Measurements from ENCODE around the gene SUGCT. TPM values are rescaled to one million over a fixed set of nuclear protein-coding genes. Genes with fewer than 3 reads are reported as not detected.

SUGCT gene
- total and polyA plus RNA-seq, 9 of the 15 experiments (the other 6 are each of a cell fraction or from before 2014, with no cell fraction given): 0.58 to 2.5 (median 1.4) TPM

GRCh38 chr7:40644454-40645188 lies 509.8 kb downstream of the SUGCT start (continued):
- TF ChIP-seq POLR3A (IDR thresholded peaks at IDR 0.05; ENCODE audit: borderline replicate concordance, extremely low read depth, insufficient read depth, insufficient read length): no peak

- no peaks in the 10 kb centered on the region for H3K27me3 ChIP-seq (ENCODE audit: control insufficient read depth in 2 of 2, insufficient read depth in 2 of 2, low read length in 2 of 2)
- WGBS (ENCODE audit: insufficient coverage, low coverage, missing lambda C conversion rate): 2% methylated on average over 4 of the region's 4 CpGs
- intact Hi-C loops (cut with micrococcal nuclease) (no loop called here), in situ Hi-C loops (cut with MboI) (no loop called here)
- H3K4me1 ChIP-seq (replicated peaks in 1 of 2; ENCODE audit: control insufficient read depth in 2 of 2, insufficient read depth in 2 of 2, low read length in 2 of 2): no peaks in the 10 kb centered on the region
- ChIA-PET CTCF (ENCODE audit: low intra/inter-chr PET ratio) (no interaction called here), POLR2A (no interaction called here)
- no peaks in the 10 kb centered on the region for H3K36me3 ChIP-seq (ENCODE audit: control insufficient read depth, insufficient read depth, low read length)
- no peak overlapping the region for H3K27ac ChIP-seq (ENCODE audit: extremely low read depth, low read depth, low read length)
- no peaks in the 10 kb centered on the region for H3K9me1 ChIP-seq (ENCODE audit: control insufficient read depth, insufficient read depth, low read length)
- H3K9me3 ChIP-seq (replicated peaks; ENCODE audit: control insufficient read depth, insufficient read depth, low read depth, low read length): no peaks in the 10 kb centered on the region
- H2AFZ ChIP-seq (ENCODE audit: low read depth, low read length): no peak overlapping the region
- no peaks in the 10 kb centered on the region for H3K79me2 ChIP-seq (ENCODE audit: control insufficient read depth, insufficient read depth, low read length)
- no peak overlapping the region for H3K9ac ChIP-seq (ENCODE audit: insufficient read depth in 1 of 2, low read depth in 2 of 2, low read length in 2 of 2)
- ATAC-seq (no peak), FAIRE-seq (no peak), DNase-seq (ENCODE audit: extremely low read depth in 1 of 4, low spot score in 3 of 4) (no peak)
- no peaks in the 10 kb centered on the region for H4K20me1 ChIP-seq (replicated peaks; ENCODE audit: control insufficient read depth, insufficient read depth, low read length)
- H3K4me3 ChIP-seq: no peak overlapping the region
- BruUV-seq (replicated peaks): no TSS peak
- no peak overlapping the region for H3K4me2 ChIP-seq (ENCODE audit: insufficient read depth, low read length)
- no peak for TF ChIP-seq CC2D1A (IDR thresholded peaks at IDR 0.05)
- no peak for TF ChIP-seq FOXP4 (CRISPR knock-in tag; IDR thresholded peaks at IDR 0.05; ENCODE audit: borderline replicate concordance)
- no peak for TF ChIP-seq ZNF175 (CRISPR knock-in tag; IDR thresholded peaks at IDR 0.05; ENCODE audit: low read depth)
- TF ChIP-seq CBX3 (IDR thresholded peaks at IDR 0.05; ENCODE audit: borderline replicate concordance in 1 of 2, low read length in 2 of 2): no peak
- TF ChIP-seq KAT7 (CRISPR knock-in tag; IDR thresholded peaks at IDR 0.05; ENCODE audit: borderline replicate concordance): no peak
- no peak for TF ChIP-seq MAZ (CRISPR knock-in tag; conservative IDR thresholded peaks at IDR 0.05 in 1 of 2, IDR thresholded peaks at IDR 0.05 in 1 of 2)
- TF ChIP-seq ZNF764 (CRISPR knock-in tag; IDR thresholded peaks at IDR 0.05; ENCODE audit: low read depth): no peak
- TF ChIP-seq HSF4 (CRISPR knock-in tag; IDR thresholded peaks at IDR 0.05; ENCODE audit: borderline replicate concordance): no peak
- no peak for TF ChIP-seq PTRF (tag; IDR thresholded peaks at IDR 0.05)
- TF ChIP-seq E2F5 (CRISPR knock-in tag; IDR thresholded peaks at IDR 0.05): no peak
- TF ChIP-seq OTX1 (CRISPR knock-in tag; IDR thresholded peaks at IDR 0.05): no peak
- TF ChIP-seq MAX (CRISPR knock-in tag; IDR thresholded peaks at IDR 0.05): no peak
- TF ChIP-seq ELK3 (CRISPR knock-in tag; IDR thresholded peaks at IDR 0.05): no peak
Measured at GRCh38 chr7:40645197-40645596, 510.4 kb downstream of the SUGCT start.

Data from K562 (cell line).